GM19452 (cell line): ENCODE data around the gene CEP192.

Experiments
- ATAC-seq: cut with Tn5 transposase; IDR thresholded peaks from one replicate; pipeline ENCODE4 v1.9.1; 2021; ENCODE audit not compliant: unreplicated experiment

CEP192 gene

DNA sequence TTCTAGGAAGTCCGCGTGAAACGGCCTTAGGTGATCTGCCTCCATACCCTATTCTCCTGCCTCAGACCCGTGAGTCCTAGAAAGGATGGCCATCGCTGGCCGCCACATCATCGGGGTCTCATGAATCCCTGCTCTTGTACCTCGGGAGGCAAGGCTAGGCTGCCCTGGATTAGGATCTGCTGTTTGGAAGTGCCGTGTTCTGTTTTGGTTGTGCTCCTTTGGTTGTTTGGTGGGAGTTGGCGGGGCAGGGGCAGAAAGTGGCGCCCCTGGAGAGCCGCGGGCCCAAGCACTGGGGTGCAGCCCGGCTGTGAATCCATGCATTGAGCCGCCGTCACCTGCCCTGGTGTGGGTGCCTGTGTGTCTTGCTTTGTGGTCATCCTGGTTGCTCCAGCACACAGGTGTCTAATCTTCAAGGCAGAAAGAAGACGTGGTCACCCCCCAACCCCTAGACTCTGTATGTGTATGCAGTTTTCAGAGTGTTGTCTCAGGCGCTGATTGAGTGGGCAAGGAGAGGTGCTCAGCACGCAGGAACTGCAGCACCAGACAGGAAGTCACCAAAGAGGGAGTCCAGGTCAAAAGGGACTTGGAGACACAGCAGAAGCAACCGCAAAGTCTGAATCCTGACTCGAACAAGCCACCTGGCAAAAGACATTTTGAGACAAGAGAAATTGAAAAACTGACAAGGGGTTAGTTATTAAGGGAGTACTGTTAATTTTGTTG is 147.4 kb downstream of the CEP192 start:
- ATAC-seq = no peak

DNA sequence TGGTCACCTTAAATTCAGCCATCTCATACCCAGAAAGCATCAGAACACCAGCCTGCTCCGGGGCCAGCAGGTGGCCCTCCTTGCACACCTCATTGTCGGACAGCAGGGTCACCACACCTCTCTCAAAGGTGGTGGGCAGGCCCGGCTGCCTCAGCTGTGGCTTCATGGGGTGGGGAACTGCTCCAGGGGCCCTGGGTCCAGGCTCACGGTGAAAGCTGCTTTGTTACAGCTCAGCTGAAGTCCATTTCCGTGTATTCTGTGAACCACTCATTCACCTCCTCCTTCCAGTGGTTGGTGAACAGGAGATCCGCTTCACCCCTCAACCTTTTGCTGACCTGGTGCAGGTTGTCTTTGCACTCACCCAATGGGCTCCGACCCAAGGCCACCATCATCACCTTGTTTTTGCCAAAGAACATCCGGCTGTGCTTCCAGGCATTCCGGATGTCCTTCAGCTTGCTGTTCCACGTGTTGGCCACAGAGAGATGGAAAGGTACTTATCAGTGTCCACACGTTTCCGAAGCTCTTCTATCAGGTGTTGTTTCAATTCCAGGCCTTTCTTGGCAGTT is 148.8 kb downstream of the CEP192 start:
- ATAC-seq = no peak

DNA sequence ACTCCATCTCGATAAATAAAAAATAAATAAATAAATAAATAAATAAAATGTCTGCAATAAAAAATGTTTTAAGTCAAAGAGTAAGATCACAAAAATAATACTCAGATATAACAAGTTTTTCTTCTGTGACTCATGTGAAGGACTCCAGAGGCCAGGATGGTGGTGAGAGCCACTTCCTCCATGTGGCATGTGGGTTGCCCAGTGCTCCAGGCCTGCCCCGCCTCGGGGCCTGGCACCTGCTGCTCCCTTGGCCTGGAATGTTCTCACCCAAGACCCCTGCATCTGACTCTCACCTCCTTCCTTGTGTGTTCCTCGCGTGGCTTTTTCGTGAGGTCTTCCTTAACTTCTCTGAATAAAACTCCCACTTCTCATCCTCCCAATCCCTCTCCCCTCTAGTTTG is 150.0 kb downstream of the CEP192 start:
- ATAC-seq = no peak

DNA sequence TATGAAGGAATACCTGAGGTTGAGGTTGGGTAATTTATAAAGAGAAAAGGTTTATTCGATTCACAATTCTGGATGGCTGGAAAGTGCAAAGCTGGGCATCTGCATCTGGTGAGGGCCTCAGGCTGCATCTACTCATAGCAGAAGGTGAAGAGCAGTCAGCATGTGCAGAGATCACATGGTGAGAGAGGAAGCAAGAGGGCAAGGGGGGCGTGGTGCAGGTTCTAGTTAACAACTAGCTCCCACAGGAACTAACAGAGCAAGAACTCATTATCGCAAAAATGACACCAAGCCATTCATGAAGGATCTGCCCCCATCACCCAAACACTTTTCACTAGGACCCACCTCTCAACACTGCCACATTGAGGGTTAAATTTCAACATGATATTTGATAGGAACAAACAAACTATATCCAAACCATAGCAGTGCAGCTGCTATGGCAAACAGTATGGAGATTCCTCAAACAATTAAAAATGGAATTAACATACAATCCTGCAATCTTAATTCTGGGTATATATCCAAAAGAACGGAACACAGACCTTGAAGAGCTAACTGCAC is 154.6 kb downstream of the CEP192 start:
- no peak for ATAC-seq

DNA sequence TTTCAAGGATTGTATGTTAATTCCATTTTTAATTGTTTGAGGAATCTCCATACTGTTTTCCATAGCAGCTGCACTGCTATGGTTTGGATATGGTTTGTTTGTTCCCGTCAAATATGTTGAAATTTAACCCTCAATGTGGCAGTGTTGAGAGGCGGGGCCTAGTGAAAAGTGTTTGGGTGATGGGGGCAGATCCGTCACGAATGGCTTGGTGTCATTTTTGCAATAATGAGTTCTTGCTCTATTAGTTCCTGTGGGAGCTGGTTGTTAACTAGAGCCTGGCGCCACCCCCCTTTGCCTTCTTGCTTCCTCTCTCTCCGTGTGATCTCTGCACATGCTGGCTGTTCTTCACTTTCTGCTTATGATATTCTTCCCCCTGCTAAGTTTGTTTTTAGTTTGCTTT is 156.0 kb downstream of the CEP192 start:
- no peak for ATAC-seq

DNA sequence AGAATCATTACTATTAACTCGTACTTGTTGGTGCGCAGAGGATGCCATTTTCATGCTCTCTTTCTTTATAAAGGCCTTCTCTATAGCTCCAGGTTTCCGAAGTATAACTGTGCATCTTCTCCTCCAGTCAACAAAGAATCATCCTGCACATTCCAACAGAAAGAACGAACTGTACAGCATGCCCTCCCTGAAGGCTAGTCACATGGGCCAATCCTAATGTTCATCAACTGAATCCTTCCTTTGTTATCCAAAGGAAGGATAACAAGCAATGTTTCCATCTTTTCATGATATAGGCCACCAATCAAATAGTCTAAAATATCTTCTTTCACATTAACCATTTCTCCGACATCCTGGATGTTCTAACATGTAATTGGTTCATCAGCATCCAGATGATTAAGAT is 160.5 kb downstream of the CEP192 start:
- no peak for ATAC-seq

DNA sequence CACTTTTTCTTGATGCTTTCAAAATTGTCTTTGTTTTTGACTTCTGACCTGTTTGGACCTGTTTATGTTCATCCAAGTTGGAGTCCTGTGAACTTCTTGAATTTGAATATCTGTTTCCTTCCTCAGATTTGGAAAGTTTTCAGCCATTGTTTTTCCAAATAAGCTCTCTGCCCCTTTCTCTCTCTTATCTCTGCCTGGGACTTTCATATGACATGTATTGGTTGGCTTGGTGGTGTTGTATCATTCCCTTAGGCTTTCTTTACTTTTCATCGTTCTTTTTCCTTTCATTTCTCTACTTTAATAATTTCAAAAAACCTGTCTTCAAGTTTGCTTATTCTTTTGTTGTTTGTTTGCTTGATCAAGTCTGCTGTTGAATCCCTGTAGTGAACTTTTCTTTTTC is 167.3 kb downstream of the CEP192 start:
- no peak for ATAC-seq

DNA sequence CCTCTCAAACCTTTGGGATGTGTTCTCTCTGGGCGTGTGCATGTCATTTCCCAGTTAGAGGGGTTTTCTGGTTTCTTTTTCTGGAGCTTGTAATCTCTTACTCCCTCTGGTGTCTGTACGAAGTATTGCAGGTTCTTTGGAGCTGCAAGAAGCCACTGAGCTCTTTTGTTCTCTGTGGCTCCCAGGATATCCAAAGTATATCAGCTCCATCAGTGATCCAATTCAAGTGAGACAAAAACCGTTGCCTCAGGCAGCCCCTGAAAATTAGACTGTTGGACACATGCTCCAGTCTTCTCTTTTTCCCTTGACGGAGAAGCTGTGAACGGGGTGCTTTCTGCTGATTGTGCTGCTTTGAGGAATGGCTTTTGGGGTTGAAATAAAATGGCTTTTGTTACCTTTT is 168.4 kb downstream of the CEP192 start:
- ATAC-seq = no peak

DNA sequence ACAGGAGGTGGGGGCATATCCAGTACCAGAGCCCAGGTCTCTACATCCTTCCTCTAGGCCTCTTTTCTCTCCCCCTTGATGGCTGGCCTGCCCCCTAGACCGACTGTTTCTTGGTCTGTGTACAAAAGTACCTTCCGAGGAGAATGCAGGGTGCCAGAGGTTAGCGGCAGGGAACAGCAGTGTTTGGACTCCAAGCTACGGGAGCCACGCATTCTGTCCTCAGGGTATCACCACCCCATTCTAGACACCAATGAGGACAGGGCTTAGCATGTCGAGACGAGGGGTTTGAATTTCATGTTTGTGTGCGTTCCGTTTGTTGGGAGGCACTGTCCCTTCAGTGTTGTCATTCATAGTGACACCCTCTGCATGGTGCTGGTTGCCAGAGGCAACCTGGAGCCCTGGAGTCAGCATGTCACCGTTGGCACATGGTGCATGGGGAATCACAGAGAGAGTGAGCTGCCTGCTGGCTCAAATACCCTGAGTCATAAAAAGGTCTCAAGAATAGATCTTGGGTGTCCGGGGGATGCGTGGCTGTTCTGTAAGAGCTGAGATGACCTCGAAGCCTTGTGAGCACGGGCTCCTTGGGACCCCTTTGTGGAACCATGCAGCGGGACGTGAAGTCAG is 170.2 kb downstream of the CEP192 start:
- no peak for ATAC-seq

DNA sequence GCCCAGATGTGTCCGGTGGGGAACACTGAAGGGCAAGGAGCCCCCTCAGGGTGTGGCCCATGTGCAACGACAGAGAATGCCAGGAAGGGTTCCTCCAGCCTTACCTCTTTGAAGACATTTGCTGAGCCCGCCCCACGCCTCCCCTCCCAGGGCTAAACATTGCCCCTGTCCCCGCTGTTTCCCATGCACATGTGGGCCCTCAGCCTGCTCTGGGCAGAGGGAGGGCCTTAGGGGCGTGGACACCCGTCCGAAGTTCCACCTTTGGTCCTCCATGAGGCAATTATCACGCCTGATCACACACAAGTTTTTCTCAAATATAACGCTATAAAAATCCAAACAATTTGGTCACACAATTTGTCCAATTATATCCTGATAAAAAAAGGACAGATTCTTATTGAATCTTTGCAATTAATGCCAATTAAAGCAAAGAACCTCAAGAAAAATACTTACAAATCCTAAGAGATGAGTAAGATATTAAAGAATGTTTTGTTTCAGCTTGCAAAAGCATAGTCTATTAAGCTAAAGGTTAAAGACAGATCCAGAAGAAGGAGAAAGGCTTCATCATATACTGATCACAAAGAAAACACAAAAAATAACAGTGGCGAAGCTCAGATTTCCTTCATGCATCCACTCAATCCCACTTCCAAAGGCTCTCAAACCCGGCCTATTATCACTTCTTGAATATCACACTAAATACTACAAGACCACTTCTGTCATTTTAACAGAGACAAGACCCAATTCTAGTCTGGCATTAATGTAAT is 172.2 kb downstream of the CEP192 start:
- no peak for ATAC-seq

DNA sequence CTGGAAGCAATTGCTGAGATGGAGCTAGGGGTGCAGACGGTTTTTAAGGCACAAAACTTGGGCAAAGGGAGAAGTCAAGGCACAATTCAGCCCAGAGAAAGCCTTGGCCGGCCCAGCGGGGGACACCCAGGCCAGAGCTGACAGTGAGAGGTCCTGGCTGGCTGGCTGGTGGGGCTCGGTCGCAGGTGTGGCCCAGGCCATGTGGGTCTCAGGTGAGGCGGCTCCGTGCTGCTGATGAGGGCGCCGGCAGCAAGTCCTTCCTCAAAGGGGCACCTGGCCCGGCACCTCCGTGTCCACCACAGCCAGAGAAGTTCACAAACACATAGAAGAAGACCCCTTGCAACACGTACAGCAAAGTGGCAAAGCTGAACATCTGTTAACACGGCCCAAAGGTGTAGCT is 173.2 kb downstream of the CEP192 start:
- ATAC-seq = no peak

DNA sequence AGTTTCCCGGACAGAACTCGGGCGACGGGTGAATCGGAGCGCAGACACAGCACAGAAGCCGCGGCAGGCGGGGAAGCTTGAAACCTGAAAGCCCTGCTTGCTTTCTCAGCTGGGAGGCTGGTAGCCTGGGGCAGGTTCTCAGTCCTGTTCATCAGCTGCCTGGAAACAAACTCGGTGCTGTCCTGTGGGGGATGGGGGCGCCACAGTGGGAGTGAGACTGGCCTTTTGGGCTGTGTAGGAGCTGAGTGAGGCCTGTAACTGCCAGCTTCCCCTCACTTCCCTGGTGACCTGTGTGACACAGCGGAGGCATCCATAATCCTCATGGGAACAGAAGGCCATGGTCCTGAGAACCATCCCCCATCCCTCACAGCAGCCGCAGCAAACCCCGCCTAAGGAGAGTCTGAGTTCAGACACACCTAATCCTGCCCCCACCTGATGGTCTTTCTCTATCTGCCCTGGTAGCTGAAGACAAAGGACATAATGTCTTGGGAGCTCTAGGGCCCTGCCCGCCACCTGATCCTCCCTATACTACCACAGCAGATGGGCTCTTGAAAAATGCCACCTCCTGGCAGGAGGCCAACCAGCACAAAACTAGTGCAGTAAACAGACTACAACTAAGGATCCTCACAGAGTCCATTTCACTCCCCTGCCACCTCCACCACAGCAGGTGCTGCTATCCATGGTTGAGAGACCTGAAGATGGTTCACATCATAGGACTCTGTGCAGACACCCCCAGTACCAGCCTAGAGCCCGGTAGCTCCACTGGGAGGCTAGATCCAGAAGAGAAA is 174.7 kb downstream of the CEP192 start:
- ATAC-seq = no peak

DNA sequence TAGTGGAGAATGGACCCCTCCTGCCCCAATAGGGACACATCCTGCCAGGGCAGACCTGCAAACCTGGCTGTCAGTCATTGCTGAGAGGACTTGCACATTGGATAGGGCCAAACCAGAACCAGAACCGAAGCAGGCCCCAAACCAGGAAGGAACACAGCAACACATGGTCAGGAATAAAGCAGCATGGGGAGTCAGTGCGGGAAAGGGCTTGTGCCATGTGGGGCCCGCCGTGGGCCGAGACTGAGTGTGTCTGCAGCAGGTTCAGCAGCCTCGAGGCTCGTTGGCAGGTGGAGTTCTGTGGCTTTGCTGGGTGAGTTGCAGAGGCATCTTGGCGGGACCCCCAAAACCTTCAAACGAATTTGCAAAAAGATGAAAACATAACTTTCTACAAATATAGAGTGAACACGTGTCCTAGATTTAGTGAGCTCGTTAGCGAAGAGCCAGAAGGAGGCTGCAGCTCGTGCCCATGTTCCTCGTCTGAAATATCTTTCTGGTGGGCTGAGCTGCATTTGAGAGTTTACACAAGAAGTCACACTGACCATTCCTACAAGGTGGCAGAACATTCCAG is 182.5 kb downstream of the CEP192 start:
- no peak for ATAC-seq
